NCI-H345 treated with DMSO at 0.1 percent for 48 hours (cell line): ENCODE results near the gene CCDC88C.

Experiments
- DNase-seq: peaks from one replicate; lab custom pipeline; 2025; ENCODE audit not compliant: unreplicated experiment; lab: John Stamatoyannopoulos, UW

Gene CCDC88C

GRCh38 chr14:91378930-91379578 lies 38.6 kb downstream of the CCDC88C start:
- no peak for DNase-seq

GRCh38 chr14:91377700-91378652 lies 39.6 kb downstream of the CCDC88C start:
- DNase-seq, result no peak

GRCh38 chr14:91376547-91377477 lies 40.8 kb downstream of the CCDC88C start:
- DNase-seq, result peak; percentile 19

- DNase-seq, result no peak
Measured at GRCh38 chr14:91375720-91376452, 41.7 kb downstream of the CCDC88C start.

- DNase-seq, result peak; percentile 87
Measured at GRCh38 chr14:91374879-91375702, 42.5 kb downstream of the CCDC88C start.

- peak; percentile 34 for DNase-seq
Measured at GRCh38 chr14:91374287-91374878, 43.2 kb downstream of the CCDC88C start.

GRCh38 chr14:91373591-91374254 lies 43.9 kb downstream of the CCDC88C start:
- no peak for DNase-seq

GRCh38 chr14:91372671-91373495 lies 44.7 kb downstream of the CCDC88C start:
- peak; percentile 43 for DNase-seq

- DNase-seq, result no peak
Measured at GRCh38 chr14:91371990-91372375, 45.6 kb downstream of the CCDC88C start.

GRCh38 chr14:91371011-91371989 lies 46.3 kb downstream of the CCDC88C start:
- no peak for DNase-seq

- DNase-seq, result peak; percentile 94
Measured at GRCh38 chr14:91369628-91370445, 47.8 kb downstream of the CCDC88C start.

GRCh38 chr14:91368776-91369416 lies 48.7 kb downstream of the CCDC88C start:
- peak; percentile 19 for DNase-seq

GRCh38 chr14:91367173-91368171 lies 50.1 kb downstream of the CCDC88C start:
- DNase-seq, result no peak

- no peak for DNase-seq
Measured at GRCh38 chr14:91366749-91367148, 50.9 kb downstream of the CCDC88C start.
